Measurements from ENCODE around the gene S1PR4.
"Not testable (repeated sequence)": the region's sequence is repeated elsewhere in the genome, so short reads cannot be mapped to it uniquely, and the experiment has no call there.

The S1PR4 gene

DNA sequence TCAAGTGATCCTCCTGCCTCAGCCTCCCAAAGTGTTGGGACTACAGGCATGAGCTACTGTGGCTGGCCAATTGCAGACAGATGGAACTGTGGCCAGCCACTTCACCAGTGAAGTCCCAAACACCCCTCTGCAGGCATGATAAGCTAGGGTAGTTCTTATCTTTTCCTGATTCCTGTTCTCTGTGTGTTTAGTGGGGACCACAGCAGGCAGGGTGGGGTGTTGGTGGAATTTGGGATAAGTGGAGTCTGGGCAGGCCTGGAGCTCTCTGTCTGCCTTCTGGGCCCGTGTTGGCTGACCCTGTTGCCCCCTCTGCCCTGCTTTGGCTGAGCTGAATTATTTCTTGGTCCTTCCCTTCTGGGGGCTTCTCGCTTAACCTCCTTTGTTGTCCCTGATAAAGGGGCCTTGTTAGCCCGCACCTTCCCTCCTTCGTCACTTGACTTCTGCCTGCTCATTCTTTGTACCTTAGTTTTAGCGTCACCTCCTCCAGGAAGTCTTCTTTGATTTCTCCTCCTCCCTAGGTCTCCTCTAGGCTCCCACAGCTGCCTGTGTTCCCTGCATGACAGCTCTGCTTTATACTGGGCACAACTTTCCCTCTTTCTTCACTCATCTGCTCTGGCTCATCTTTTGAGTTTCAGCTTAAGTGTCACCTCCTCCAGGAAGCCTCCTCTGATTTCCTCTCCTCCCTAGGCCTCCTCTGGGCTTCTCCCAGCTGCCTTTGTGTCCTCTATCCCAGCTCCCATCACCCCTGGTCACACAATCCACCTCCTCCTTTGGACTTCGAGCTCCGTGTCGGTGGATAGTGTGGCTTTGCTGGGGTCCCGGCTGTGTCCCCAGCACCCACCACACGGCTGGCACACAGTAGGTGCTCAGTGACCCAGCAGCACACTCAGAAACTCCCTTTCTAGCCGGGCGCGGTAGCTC is 5.4 kb downstream of the S1PR4 start:
- no peak for ATAC-seq

- ATAC-seq = peak; percentile 39 to 45
These were observed 6.4 kb downstream of the S1PR4 start for GRCh38 chr19:3184847-3185460.

GRCh38 chr19:3185461-3186159 is 7.0 kb downstream of the S1PR4 start, which contains the start of gene NCLN:
TSS of gene NCLN (plus strand) at chr19:3185930. CDS start at chr19:3186031, 101 bp downstream.
- ATAC-seq = peak; percentile 89 to 91

DNA sequence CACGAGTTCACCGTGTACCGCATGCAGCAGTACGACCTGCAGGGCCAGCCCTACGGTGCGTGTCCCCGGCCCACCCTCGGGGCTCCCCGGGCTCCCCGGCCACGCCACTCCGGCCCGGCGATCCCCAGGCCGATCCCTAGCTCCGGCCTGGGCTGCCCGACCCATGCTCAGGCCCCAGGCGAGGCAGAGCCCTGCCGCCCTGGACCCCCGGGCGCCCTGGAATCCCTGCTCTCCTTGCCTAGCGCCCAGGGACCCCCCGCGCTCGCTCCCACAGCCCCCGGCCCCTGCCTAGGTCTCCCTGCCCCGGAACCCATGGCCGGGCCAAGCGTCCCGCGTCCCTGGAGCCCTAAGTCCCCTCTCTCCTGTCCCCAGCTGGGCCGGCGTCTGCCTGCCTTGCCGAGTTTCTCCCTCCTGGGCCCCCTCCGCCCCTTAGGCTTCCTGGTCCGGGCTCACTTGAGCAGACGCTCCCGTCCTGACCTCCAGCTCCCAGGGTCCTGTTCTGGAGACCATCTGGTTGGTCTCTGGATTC is 7.7 kb downstream of the S1PR4 start:
- peak in 1 of 2 donors; percentile 36 for ATAC-seq

GRCh38 chr19:3186891-3187661 is 8.5 kb downstream of the S1PR4 start:
- ATAC-seq = no peak

DNA sequence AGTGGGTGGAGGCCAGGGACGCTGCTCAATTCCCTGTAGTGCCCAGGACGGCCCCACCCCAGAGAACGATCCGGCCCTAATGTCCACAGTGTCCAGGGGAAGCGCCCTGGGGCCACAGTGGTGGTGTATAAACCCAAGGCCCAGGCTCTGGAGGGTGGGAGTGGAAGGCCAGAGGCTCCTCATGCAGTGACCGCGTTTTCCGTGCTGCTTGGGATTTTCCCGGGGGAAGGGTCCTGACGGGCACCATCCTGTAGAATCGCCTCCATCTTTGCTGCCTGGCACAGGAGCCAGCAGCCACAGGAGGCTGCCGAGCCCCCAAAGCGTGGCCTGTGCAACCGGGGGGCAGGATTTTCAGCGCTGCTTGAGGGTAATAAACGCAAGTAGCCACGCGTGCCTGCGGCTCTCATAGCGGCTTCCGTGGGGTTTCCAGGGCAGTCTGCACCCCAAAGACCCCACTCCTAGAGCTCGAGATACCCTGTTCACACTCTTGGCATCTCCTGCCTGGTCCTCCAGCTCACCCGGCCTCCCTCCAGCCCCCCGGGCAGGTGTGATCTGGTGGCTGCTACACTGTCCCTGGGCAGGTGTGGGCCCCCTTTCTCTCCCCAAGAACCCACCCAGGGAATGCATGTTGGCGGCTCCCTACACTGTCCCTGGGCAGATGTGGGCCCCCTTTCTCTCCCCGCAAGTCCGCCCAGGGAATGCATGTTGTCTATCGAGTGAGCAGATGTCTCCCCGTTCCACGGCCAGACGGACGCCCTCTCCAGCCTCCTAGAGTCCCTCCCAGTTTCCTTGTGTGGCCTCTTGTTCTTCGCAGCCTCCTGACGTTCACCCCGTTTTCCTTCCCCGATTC is 9.3 kb downstream of the S1PR4 start:
- ATAC-seq = no peak

GRCh38 chr19:3188627-3189596 is 10.3 kb downstream of the S1PR4 start:
- ATAC-seq = no peak

GRCh38 chr19:3189702-3190469 is 11.3 kb downstream of the S1PR4 start:
- ATAC-seq = no peak

- ATAC-seq = no peak
These were observed 11.9 kb downstream of the S1PR4 start for GRCh38 chr19:3190470-3190770.

GRCh38 chr19:3190921-3191805 is 12.6 kb downstream of the S1PR4 start:
- ATAC-seq = no peak

GRCh38 chr19:3191806-3192104 is 13.2 kb downstream of the S1PR4 start:
- not testable (repeated sequence) for ATAC-seq

DNA sequence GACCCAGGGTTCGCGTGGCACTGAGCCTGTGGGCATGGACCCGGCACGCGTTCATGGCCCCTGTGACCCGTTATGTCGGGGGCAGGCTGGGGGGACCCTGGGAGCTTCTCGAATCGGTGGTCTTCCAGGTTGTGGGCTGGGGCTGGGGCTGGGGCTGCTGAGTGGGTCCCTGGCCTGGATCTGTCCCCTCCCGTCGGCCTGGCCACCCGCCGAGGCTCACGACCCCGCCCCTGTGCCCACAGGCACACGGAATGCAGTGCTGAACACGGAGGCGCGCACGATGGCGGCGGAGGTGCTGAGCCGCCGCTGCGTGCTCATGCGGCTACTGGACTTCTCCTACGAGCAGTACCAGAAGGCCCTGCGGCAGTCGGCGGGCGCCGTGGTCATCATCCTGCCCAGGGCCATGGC is 13.7 kb downstream of the S1PR4 start:
- no peak for ATAC-seq

- no peak for ATAC-seq
These were observed 14.1 kb downstream of the S1PR4 start for GRCh38 chr19:3192684-3193083.

DNA sequence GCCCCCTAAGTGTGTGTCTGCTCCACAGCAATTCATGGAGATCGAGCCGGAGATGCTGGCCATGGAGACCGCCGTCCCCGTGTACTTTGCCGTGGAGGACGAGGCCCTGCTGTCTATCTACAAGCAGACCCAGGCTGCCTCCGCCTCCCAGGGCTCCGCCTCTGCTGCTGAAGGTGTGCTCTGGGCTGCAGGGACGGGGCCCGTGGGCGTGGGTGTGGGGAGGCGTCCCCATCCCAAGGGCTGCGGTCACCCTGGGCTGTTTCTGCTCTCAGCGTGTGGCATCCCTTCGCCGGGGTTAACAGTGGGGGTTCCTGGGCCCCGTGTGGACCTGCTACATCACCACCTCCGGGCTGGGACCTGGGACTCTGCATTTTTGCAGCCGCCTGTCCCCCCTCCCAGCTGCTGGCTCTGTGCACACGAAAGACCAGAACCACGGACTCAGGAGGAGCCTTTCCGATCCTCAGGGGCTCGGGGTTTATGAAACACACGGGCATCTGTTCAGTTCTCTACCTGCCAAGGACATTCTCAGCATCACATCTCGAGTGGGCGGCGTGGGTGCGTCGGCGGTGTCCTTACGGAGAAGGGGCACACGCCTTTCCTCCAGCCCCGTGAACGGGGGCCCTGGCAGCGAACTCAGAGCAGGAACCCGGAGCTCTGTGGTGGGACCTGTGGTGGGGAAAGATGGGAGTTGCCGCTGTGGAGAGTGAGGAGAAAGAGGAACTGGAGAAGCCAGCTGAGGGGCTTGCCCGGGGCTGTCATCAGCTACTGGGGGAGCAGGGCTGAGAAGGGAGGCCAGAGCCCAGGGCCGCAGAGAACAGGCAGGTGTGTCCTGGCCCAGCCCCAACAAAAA is 14.9 kb downstream of the S1PR4 start:
- ATAC-seq = peak in 1 of 2 donors; percentile 30

DNA sequence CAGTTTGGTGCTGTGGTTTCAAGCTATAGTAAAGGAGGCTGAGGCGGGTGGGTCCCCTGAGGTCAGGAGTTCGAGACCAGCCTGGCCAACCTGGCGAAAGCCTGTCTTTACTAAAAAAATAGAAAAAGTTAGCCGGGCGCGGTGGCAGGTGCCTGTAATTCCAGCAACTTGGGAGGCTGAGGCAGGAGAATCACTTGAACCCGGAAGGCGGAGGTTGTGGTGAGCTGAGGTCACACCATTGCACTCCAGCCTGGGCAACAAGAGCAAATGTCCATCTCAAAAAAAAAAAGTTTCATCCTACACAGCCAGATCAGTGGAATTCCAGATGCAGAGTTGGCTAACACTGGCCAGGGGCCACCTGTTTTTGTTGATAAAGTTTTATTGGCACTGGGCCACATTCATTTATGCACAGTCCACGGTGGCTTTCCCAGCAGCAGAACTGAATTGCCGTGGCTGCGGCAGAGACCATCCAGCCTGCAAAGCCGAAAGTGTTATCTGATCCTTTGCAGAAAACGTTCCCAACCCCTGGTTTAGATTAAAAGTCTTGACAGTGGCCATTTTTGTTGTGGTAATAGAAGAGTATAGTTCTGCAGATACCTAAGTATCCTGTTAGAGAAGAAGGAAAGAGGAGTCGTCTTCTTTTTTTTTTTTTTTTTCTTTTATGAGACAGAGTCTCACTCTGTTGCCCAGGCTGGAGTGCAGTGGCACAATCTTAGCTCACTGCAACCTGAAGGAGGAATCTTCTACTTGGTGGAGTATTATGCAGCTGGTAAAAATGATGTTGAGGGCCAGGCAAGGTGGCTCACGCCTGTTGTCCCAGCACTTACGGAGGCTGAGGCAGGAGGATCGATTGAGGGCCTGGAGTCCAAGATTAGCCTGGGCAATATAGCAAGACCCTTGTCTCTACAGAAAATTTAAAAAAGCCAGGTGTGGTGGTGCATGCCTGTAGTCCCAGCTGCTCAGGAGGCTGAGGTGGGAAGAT is 15.8 kb downstream of the S1PR4 start:
- no peak for ATAC-seq

Measured in activated CD4-positive, CD25-positive, alpha-beta regulatory T cell treated with anti-CD3 and anti-CD28 coated beads, Interleukin-2, amount 50 U/mL, for 24 hours (primary cell).